ENCODE results near the gene DEF6.

DNA sequence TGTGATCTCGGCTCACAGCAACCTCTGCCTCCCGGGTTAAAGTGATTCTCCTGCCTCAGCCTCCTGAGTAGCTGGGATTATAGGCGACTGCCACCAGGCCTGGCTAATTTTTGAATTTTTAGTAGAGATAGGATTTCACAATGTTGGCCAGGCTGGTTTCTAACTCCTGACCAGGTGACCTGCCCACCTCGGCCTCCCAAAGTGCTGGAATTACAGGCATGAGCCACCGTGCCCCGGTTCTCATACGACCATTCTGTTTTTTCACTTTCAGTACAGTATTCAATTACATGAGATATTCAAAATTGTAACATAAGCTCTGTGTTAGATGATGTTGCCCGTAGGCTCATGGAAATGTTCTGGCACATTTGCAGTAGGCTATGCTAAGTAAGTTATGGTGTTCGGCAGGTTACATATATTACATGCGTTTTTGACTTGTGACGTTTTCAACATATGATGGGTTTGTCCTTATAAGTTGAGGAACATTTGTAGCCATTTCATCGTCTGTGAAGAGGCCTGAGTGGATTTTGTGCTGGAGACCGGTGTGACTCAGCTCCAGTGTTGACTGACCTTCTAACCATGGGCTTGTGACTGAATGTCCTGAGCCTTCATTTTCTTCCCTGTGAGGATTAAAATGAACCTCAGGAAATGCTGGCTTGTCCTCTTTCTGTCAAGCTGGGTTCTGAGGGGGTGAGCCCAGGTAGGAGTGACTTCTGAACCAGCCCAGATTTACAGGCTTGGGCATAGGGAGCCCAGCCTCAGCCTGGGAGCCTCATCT, 56.9 kb downstream of the DEF6 start:
- TF ChIP-seq, protein P1, sequence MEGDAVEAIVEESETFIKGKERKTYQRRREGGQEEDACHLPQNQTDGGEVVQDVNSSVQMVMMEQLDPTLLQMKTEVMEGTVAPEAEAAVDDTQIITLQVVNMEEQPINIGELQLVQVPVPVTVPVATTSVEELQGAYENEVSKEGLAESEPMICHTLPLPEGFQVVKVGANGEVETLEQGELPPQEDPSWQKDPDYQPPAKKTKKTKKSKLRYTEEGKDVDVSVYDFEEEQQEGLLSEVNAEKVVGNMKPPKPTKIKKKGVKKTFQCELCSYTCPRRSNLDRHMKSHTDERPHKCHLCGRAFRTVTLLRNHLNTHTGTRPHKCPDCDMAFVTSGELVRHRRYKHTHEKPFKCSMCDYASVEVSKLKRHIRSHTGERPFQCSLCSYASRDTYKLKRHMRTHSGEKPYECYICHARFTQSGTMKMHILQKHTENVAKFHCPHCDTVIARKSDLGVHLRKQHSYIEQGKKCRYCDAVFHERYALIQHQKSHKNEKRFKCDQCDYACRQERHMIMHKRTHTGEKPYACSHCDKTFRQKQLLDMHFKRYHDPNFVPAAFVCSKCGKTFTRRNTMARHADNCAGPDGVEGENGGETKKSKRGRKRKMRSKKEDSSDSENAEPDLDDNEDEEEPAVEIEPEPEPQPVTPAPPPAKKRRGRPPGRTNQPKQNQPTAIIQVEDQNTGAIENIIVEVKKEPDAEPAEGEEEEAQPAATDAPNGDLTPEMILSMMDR (IDR thresholded peaks at IDR 0.05) = no peak
- no peak for TF ChIP-seq EZH2 (IDR thresholded peaks at IDR 0.05)

All from neural progenitor cell (in vitro differentiated cells).